NCI-H2227 (cell line): ENCODE measurements around the gene HARBI1.
A peak's percentile ranks its signal among the peaks of the same experiment; 100 is the strongest.

ENCODE experiments used
- DNase-seq: peaks from one replicate; lab custom pipeline; 2025; ENCODE audit not compliant: unreplicated experiment; lab: John Stamatoyannopoulos, UW

Gene HARBI1

GRCh38 chr11:46633291-46634217 is 16.5 kb upstream of the HARBI1 start:
- DNase-seq = no peak

DNA sequence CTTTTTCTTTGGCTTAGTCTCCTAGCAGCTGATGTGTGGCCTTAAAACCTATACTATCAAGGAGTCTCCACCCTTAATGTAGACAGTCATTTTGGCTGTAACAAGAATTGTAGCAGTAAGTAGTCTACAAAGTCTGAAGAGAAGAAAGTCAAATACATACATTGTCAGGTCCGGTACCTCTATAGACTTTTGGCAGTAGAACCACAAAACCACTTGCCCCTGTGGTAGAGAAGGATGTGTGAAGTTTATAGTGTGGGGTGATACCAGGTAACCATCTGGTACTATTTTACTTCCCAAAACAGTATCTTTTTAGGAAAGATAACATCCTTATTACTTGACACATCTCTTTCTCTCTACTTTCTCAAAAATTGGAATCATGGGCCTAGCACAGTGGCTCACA is 15.5 kb upstream of the HARBI1 start:
- no peak for DNase-seq

- no peak for DNase-seq
These were observed 14.6 kb upstream of the HARBI1 start for GRCh38 chr11:46631676-46632075.

GRCh38 chr11:46630237-46630636 is 13.2 kb upstream of the HARBI1 start:
- no peak for DNase-seq

DNA sequence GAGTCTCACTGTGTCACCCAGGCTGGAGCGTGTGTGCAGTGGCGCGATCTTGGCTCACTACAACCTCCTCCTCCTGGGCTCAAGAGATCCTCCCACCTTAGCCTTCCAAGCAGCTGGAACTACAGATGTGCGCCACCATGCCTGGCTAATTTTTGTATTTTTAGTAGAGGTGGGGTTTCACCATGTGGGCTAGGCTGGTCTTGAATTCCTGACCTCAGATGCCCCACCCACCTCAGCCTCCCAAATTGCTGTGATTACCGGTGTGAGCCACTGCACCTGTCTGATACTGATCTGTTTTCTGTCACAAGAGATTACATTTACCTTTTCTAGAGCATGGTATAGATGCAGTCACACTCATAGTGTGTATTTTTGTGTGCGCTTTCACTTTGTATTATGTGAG is 11.9 kb upstream of the HARBI1 start:
- no peak for DNase-seq

DNA sequence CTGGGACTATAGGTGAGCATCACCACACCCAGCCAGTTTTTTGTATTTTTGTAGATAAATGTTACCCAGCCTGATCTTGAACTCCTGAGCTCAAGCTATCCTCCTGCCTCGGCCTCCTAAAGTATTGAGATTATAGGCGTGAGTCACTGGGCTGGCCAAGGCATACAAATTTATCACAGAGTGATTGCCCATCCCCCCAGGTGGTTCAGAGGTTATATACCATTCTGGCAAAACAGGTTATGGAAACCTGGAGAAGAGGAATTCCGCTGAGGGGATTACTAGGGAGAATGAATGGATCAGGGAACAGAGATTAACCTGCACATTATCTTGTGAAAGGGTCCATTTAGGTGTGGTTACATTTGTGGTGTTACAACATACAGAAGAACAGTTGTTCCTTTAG is 8.4 kb upstream of the HARBI1 start:
- no peak for DNase-seq

DNA sequence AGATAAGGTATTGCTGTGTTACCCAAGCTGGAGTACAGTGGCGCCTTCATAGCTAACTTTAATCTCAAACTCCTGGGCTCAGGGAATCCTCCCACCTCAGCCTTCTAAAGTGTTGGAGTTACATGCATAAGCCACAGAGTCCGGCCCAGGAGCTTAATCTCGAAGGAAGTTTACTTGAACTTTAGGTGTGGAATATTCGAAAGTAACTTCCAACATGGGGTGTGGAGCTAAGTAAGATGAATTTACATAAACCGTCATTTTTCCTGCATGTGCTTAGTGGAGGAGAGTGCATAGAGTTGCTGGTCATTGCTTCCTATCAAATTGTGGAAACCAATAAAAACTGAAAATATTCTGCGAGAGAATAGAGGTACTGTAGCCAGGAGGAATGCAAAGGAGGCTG is 1.8 kb upstream of the HARBI1 start:
- DNase-seq = peak; percentile 10

- DNase-seq = no peak
These were observed 916 bp upstream of the HARBI1 start for GRCh38 chr11:46617972-46618314.

DNA sequence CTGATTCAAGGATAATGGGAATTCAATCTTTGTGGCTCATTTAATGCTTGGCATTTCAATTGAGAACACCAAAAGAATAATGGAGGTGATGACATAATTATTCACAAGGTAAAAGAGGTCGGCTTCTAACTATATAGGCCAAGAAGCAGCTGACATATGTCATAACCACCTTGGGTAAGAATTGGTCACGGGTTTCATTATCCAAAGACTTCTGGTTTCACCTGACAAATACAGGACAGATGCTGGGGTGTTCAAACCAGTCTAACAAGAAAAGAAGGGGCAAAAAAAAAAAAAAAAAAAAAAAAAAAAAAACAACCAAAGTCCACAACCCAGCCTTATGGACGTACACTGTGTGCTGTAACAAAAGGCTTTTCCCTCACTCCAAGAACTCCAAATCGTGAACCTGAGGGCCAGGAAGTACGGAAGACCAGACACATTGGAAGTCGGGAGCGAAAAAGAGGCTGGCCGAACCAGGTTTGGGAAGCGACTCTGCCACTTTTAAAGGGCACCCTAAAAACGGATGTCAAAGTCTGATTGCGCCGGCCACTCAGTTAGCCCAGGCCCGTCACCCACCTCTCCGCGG is 385 bp downstream of the HARBI1 start:
- DNase-seq = no peak

DNA sequence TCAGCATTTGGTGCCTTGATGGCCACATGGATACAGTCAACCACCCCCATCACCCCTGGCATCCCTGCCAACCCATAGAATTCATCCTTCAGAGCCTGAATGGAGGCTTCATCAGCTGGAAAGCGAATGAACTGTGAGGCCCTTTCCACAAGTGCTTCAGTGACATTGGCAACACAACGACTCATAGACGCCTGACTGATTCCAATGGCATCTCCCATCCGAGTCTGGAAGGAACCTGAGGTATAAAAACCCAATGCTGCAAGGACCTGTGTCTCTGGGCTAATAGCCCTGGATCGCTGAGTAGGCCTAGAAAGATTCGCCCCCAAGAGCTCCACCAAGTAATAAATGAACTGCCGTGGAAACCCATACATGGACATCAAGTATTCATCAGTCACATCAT is 1.3 kb downstream of the HARBI1 start:
- no peak for DNase-seq

GRCh38 chr11:46612326-46612725 is 4.7 kb downstream of the HARBI1 start:
- no peak for DNase-seq

GRCh38 chr11:46611526-46612304 is 5.3 kb downstream of the HARBI1 start:
- DNase-seq = no peak

DNA sequence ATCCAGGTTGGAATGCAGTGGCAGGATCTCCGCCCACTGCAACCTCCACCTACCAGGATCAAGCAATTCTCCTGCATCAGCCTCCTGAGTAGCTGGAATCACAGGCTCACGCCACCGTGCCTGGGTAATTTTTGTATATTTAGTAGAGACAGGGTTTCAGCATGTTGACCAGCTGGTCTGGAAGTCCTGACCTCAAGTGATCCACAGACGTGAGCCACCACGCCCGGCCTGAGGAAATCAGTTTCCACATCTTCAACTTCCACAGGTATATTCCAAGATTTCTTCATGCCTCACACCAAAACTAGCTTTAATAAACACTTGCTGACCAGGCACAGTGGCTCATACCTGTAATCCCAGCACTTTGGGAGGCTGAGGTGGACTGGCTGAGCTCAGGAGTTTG is 7.6 kb downstream of the HARBI1 start:
- no peak for DNase-seq

GRCh38 chr11:46607516-46607915 is 9.5 kb downstream of the HARBI1 start:
- no peak for DNase-seq

- no peak for DNase-seq
These were observed 12.2 kb downstream of the HARBI1 start for GRCh38 chr11:46604796-46605195.

- no peak for DNase-seq
These were observed 13.2 kb downstream of the HARBI1 start for GRCh38 chr11:46603704-46604308.

DNA sequence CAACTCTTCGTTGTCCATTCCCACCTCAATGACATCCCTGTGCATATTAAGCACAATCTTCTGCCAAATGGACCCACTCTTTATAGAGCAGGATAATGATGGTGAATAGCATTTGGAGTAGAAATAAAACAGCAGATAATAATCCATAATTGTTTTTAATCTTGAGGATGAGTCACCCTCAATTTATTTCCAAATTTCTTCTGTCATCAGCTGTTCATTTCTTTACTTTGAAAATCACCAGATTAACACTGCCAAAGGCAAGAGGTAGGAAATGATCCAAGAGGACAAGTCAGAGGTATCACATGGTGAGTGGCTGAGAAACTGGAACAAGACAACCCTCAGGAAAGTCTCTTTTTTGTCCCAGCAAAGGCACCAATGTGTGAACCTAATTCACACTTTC is 15.9 kb downstream of the HARBI1 start:
- DNase-seq = no peak

DNA sequence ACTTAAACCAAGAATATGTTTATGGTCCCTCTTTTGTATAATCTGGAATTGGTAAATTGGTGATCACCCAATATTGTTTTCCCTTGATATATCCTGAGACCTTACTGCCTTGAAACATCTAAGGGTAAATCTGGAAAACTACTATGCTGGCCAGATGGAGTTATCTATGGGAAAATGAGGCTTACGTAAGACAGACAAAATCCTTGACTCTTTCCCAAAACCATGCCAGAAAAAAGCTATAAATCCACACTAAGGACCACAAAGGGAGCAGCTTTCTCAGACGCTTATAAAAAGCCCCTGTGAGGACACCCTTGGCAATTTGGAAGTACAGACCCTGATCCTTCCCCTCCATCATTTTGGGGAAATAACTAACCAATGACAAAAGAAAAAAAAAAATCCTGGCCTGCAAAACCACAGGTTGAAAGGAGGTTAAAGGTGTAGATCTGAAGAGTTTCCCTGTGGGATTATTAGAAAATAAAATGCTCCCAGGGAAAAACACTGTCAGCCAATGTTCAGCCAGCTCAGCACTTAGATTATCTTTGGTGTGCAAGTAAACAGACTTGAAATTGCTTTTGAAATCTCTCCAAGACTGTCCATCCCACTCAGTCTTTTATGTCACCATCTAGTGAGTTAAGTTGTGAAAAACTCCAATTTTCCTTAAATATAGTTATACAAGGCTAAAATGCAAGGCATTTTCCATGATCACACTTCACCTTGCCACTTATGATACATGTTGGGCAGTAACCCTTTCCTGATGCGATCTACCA is 16.6 kb downstream of the HARBI1 start:
- no peak for DNase-seq

DNA sequence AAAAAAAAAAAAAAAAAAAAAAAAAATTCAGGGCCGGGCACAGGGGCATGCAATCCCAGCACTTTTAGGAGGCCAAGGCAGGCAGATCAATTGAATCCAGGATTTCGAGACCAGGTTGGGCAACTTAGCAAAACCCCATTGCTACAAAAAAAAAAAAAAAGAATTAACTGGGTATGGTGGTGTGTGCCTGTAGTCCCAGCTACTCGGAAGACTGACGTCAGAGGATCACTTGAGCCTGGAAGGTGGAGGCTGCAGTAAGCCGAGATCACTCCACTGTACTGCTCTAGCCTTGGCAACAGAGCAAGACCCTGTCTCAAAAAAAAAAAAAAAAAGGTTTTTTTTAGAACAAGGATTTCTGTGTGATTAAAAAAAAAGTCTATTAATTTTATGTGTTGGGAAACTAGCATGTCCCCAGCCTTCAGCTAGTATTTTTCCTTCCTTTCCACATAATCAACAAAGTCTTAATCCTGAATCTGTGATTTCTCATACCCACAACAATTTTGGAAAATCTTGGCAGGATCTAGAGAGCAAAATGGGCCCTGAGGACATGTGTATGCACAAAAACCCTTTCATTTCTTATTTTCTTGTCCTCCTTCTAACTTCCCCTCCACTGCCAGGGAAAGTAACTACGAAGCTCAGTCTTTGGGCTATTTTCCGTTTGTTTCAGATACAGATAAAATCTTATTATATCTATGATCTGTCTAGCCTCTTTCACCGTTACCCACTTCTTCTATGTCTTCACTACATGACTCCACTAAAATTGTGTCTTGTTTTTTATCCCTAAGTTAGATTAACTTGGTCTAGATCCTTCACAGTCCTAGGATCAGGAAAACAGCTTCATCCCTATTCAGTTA is 17.5 kb downstream of the HARBI1 start:
- DNase-seq = no peak
